H9 (cell line): ENCODE data around the gene LAGE3. TPM values are rescaled to one million over a fixed set of nuclear protein-coding genes. Genes with fewer than 3 reads are reported as not detected.

Experiments used
- DNase-seq: peaks from one replicate; pipeline ENCODE4 v3.0.0-alpha.2; 2017
- H2AFZ ChIP-seq: one replicate; pipeline ENCODE4 v1.6.1; 2013; ENCODE audit warnings: mild to moderate bottlenecking, low read length, control low read depth, moderate library complexity
- H2AK5ac ChIP-seq: 2 replicates; pipeline ENCODE4 v1.6.1; 2013; ENCODE audit warnings: low read length, control low read depth, mixed read lengths; ENCODE audit not compliant: insufficient read length
- H2BK120ac ChIP-seq: one replicate; pipeline ENCODE4 v1.6.1; 2013; ENCODE audit warnings: low read depth, mild to moderate bottlenecking, low read length, control low read depth, inconsistent platforms; ENCODE audit not compliant: poor library complexity, severe bottlenecking
- H2BK12ac ChIP-seq: 2 replicates; pipeline ENCODE4 v1.6.1; 2013; ENCODE audit warnings: low read length, control low read depth, mixed read lengths, low read depth; ENCODE audit not compliant: insufficient read length
- H2BK15ac ChIP-seq: 2 replicates; pipeline ENCODE4 v1.6.1; 2013; ENCODE audit warnings: low read depth, low read length, control low read depth
- H2BK20ac ChIP-seq: one replicate; pipeline ENCODE4 v1.6.1; 2013; ENCODE audit warnings: low read depth, mild to moderate bottlenecking, low read length, control low read depth, inconsistent platforms; ENCODE audit not compliant: poor library complexity, severe bottlenecking
- H2BK5ac ChIP-seq: 2 replicates; pipeline ENCODE4 v1.6.1; 2013; ENCODE audit warnings: low read length, control low read depth, mixed read lengths; ENCODE audit not compliant: insufficient read length
- H3K14ac ChIP-seq: 2 replicates; pipeline ENCODE4 v1.6.1; 2013; ENCODE audit warnings: low read length, control low read depth; ENCODE audit not compliant: insufficient read depth
- H3K18ac ChIP-seq: 2 replicates; pipeline ENCODE4 v1.6.1; 2013; ENCODE audit warnings: low read depth, mild to moderate bottlenecking, mixed read lengths, low read length, control low read depth; ENCODE audit not compliant: insufficient read length
- H3K23ac ChIP-seq: 2 replicates; pipeline ENCODE4 v1.6.1; 2013; ENCODE audit warnings: low read length, control low read depth, mixed read lengths, low read depth; ENCODE audit not compliant: insufficient read length
- H3K23me2 ChIP-seq: 2 replicates; pipeline ENCODE4 v1.6.1; 2013; ENCODE audit warnings: low read depth, mild to moderate bottlenecking, mixed read lengths, low read length, control low read depth; ENCODE audit not compliant: insufficient read length, poor library complexity, severe bottlenecking
- H3K27ac ChIP-seq: 2 replicates; pipeline ENCODE4 v1.5.1; 2013; ENCODE audit warnings: low read length, control low read depth, mixed read lengths, low read depth; ENCODE audit not compliant: insufficient read length
- H3K27me3 ChIP-seq: 2 replicates; pipeline ENCODE4 v1.6.1; 2013; ENCODE audit warnings: low read length, control low read depth, inconsistent platforms; ENCODE audit not compliant: insufficient read depth
- H3K4ac ChIP-seq: 2 replicates; pipeline ENCODE4 v1.6.1; 2013; ENCODE audit warnings: low read depth, mild to moderate bottlenecking, control low read depth, inconsistent platforms, low read length, moderate library complexity
- H3K4me1 ChIP-seq: 2 replicates; pipeline ENCODE4 v1.6.1; 2013; ENCODE audit warnings: low read length, control low read depth, inconsistent platforms; ENCODE audit not compliant: insufficient read depth
- H3K4me2 ChIP-seq: 2 replicates; pipeline ENCODE4 v1.6.1; 2013; ENCODE audit warnings: low read length, control low read depth, mixed read lengths; ENCODE audit not compliant: insufficient read length, insufficient read depth
- H3K56ac ChIP-seq: 2 replicates; pipeline ENCODE4 v1.6.1; 2013; ENCODE audit warnings: low read depth, mild to moderate bottlenecking, mixed read lengths, low read length, control low read depth; ENCODE audit not compliant: insufficient read length
- H3K79me1 ChIP-seq: 2 replicates; pipeline ENCODE4 v1.6.1; 2013; ENCODE audit warnings: low read depth, mild to moderate bottlenecking, moderate library complexity, low read length, control low read depth, inconsistent platforms; ENCODE audit not compliant: insufficient read depth, poor library complexity, severe bottlenecking
- H3K79me2 ChIP-seq: 2 replicates; pipeline ENCODE4 v1.6.1; 2013; ENCODE audit warnings: low read length, control low read depth, inconsistent platforms; ENCODE audit not compliant: insufficient read depth
- H3K9ac ChIP-seq: 2 replicates; pipeline ENCODE4 v1.6.1; 2013; ENCODE audit warnings: low read length, control low read depth, mixed read lengths; ENCODE audit not compliant: insufficient read length; ENCODE audit errors: extremely low read depth
- H3K9me3 ChIP-seq: one replicate; pipeline ENCODE4 v1.6.1; 2013; ENCODE audit warnings: low read depth, low read length, inconsistent platforms; ENCODE audit not compliant: control insufficient read depth
- H3T11ph ChIP-seq: one replicate; pipeline ENCODE4 v1.6.1; 2013; ENCODE audit warnings: mild to moderate bottlenecking, low read length, control low read depth, inconsistent platforms
- H4K20me1 ChIP-seq: one replicate; pipeline ENCODE4 v1.6.1; 2013; ENCODE audit not compliant: control insufficient read depth, insufficient read length, insufficient read depth
- H4K5ac ChIP-seq: 2 replicates; pipeline ENCODE4 v1.6.1; 2013; ENCODE audit warnings: low read depth, mild to moderate bottlenecking, mixed read lengths, low read length, control low read depth; ENCODE audit not compliant: insufficient read length
- H4K8ac ChIP-seq: replicated peaks from 2 replicates; pipeline ENCODE4 v1.6.1; 2013; ENCODE audit warnings: low read length, control low read depth, mixed read lengths, low read depth; ENCODE audit not compliant: insufficient read length
- H4K91ac ChIP-seq: 2 replicates; pipeline ENCODE4 v1.6.1; 2013; ENCODE audit warnings: low read depth, mild to moderate bottlenecking, moderate library complexity, mixed read lengths, low read length, control low read depth; ENCODE audit not compliant: insufficient read length
- H3K27ac Mint-ChIP-seq, 3 experiments: 2 replicates in 2 of 3; 3 replicates in 1 of 3; pipeline ENCODE4 v1.8.0; 2020 to 2021; ENCODE audit warnings: mixed read lengths in 3 of 3, mild to moderate bottlenecking in 1 of 3, moderate library complexity in 1 of 3
- H3K27me3 Mint-ChIP-seq: 2 replicates; pipeline ENCODE4 v1.8.0; 2021; ENCODE audit warnings: low read depth, mild to moderate bottlenecking, moderate library complexity, mixed read lengths
- H3K36me3 Mint-ChIP-seq, 3 experiments: 2 replicates in 2 of 3; 3 replicates in 1 of 3; pipeline ENCODE4 v1.8.0; 2020 to 2021; ENCODE audit warnings: low read depth in 3 of 3, mixed read lengths in 3 of 3; ENCODE audit not compliant: insufficient read depth in 1 of 3
- H3K4me1 Mint-ChIP-seq, 2 experiments: 2 replicates each; pipeline ENCODE4 v1.8.0; 2020; ENCODE audit warnings: mixed read lengths in 2 of 2
- H3K4me3 Mint-ChIP-seq, 2 experiments: 2 replicates in 1 of 2; 3 replicates in 1 of 2; pipeline ENCODE4 v1.8.0; 2020 to 2021; ENCODE audit warnings: mild to moderate bottlenecking in 2 of 2, mixed read lengths in 2 of 2, moderate library complexity in 1 of 2
- H3K9me3 Mint-ChIP-seq, 2 experiments: 2 replicates in 1 of 2; 3 replicates in 1 of 2; pipeline ENCODE4 v1.8.0; 2020; ENCODE audit warnings: mild to moderate bottlenecking in 2 of 2, mixed read lengths in 2 of 2, moderate library complexity in 1 of 2
- CTCF ChIP-seq: fragments of 200-600 bp; sonication (generic); conservative IDR thresholded peaks from 3 replicates; pipeline ENCODE4 v1.8.0; 2021; ENCODE audit warnings: antibody characterized with exemption, mild to moderate bottlenecking
- WGBS: extraction: QIAGEN DNeasy Blood & Tissue Kit; methylation state at CpG from one replicate; pipeline ENCODE4 v1.1.7; 2013; ENCODE audit warnings: missing lambda C conversion rate, low lambda C conversion rate, mixed read lengths; ENCODE audit not compliant: insufficient read length; ENCODE audit errors: extremely low coverage; 5-methylcytosine and 5-hydroxymethylcytosine counted together
- total RNA-seq: library from RNA; stranded (reverse); gene quantifications from 2 replicates; pipeline ENCODE4 v1.2.1, GENCODE V29; 2021

LAGE3 gene
- total RNA-seq, 1 experiment from 2014 or later = 32.5 TPM

GRCh38 chrX:154450312-154450711 is 28.8 kb downstream of the LAGE3 start:
- Mint-ChIP-seq H3K9me3 (peaks cover 70 to 90% of the 10 kb centered on the region in 2 experiments), H3K4me3 (no peak overlapping the region), H3K4me1 (no peaks in the 10 kb centered on the region), H3K36me3 (peaks cover 35 to 57% (median 54%) of the 10 kb centered on the region in 3 experiments), H3K27me3 (peaks cover 8% of the 10 kb centered on the region), H3K27ac (no peak overlapping the region)
- no peak for DNase-seq
- Histone ChIP-seq H3K23me2 (no peaks in the 10 kb centered on the region), H3K56ac (no peak overlapping the region), H3K27ac (no peak overlapping the region), H3K18ac (no peak overlapping the region), H2BK120ac (no peak overlapping the region), H3K9me3 (peaks cover 30% of the 10 kb centered on the region), H3K4ac (no peak overlapping the region), H2BK20ac (no peak overlapping the region), H3K27me3 (no peaks in the 10 kb centered on the region), H2BK5ac (no peak overlapping the region), H3K4me2 (no peak overlapping the region), H3K14ac (no peak overlapping the region), H4K20me1 (no peaks in the 10 kb centered on the region), H4K91ac (no peak overlapping the region), H3K9ac (no peak overlapping the region), H3K23ac (no peak overlapping the region), H3K79me2 (no peaks in the 10 kb centered on the region), H3T11ph (no peak overlapping the region), H3K79me1 (no peaks in the 10 kb centered on the region), H2AFZ (no peak overlapping the region), H4K8ac (no peak overlapping the region), H2BK15ac (no peak overlapping the region), H2AK5ac (no peak overlapping the region), H3K4me1 (no peaks in the 10 kb centered on the region), H4K5ac (no peak overlapping the region), H2BK12ac (no peak overlapping the region)
- no CpG with 5 or more reads among the region's 17 CpGs for WGBS
- no peak for TF ChIP-seq CTCF
